NCI-H2196 (cell line): Measurements from ENCODE around the gene TMEM190.
"Not testable (repeated sequence)": the region's sequence is repeated elsewhere in the genome, so short reads cannot be mapped to it uniquely, and the experiment has no call there.

Experiments
- DNase-seq: peaks from one replicate; lab custom pipeline; 2025; ENCODE audit not compliant: unreplicated experiment; lab: John Stamatoyannopoulos, UW

Gene TMEM190

DNA sequence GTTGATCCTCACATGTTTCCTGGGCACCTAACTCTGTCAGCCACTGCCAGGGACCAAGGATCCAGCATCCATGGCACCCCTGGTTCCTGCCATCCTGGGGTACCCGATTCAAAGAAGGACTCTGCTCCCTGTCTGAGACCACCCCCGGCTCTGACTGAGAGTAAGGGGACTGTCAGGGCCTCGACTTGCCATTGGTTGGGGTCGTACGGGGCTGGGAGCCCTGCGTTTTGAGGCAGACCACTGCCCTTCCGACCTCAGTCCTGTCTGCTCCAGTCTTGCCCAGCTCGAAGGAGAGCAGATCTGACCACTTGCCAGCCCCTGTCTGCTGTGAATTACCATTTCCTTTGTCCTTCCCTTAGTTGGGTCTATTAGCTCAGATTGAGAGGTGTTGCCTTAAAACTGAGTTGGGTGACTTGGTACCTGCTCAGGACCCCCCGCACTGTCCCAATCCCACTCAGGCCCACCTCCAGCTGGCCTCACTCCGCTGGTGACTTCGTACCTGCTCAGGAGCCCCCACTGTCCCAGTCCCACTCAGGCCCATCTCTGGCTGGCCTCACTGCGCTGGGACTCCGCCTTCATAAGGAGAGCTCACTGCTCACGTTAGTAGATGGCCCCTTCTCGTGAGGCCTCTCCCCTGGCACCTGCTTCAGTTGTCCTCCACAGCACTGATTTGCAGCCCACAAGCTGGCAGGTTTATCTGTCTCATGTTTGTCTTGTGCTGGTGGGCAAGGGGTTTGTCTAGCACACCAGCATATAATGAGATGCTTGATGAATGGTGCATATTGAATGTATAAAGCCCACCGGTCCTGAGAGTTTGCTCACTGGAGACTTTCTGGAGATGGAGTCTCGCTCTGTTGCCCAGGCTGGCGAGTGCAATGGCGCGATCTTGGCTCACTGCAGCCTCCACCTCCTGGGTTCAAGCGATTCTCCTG is 13.0 kb downstream of the TMEM190 start:
- DNase-seq: no peak

- no peak for DNase-seq
Observed at GRCh38 chr19:55390461-55390880, 13.8 kb downstream of the TMEM190 start.

DNA sequence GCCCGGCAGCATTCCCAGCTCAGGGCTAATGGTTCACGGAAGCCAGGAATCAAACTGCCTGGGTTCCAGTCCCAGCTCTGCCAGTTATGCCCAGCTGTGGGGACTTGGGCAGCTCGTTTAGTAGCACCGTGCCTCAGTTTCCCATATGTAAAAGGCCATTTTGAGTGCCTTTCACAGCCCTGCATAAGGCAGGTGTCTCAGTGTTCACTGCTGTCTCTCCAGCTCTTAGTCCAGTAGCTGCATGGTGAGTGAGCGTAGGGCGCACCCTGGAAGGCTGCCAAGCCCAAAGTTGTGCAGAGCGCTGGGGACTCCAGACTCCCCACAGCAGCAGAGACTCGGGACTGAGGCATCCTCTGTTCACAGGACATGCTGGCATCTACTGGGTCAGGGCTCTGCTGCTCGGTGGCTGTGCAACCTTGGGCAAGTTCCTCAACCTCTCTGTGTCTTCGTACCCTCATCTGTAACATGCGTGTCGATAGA is 14.6 kb downstream of the TMEM190 start:
- DNase-seq: no peak

DNA sequence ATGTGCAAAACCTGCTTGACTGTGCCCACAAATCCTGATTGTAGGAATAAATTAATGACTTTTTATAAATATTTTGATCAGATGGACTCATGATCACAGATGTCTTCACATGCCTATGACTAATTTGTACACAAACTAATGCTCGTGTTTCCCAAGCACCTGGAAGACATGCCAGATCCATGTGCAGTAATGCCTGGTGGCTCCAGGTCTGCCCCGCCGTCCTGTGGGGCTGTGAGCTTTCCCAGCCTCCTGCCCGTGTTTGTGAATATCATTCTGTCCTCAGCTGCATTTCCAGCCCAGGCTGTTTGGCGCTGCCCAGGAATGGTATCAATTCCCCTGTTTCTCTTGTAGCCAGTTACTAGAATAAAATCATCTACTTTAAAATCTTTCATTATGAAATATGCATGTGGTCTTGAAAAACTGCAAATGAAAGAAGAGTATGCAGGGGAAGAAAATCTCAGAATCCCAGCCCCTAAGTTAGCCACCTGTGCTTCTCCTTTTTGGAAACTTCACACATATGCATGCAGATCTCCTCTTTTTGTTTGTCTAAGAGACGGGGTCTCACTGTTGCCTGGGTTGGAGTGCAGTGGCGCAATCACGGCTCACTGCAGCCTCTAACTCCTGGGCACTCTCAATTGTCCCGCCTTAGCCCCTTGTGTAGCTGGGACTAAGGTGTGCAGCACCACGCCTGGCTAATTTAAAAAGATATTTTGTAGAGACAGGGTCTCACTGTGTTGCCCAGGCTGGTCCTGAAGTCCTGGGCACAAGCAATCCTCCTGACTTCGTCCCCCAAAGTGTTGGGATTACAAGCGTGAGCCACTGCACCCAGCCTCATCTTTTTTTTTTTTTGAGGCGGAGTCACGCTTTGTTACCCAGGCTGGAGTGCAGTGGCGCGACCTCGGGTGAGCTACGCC is 15.3 kb downstream of the TMEM190 start:
- DNase-seq: no peak

DNA sequence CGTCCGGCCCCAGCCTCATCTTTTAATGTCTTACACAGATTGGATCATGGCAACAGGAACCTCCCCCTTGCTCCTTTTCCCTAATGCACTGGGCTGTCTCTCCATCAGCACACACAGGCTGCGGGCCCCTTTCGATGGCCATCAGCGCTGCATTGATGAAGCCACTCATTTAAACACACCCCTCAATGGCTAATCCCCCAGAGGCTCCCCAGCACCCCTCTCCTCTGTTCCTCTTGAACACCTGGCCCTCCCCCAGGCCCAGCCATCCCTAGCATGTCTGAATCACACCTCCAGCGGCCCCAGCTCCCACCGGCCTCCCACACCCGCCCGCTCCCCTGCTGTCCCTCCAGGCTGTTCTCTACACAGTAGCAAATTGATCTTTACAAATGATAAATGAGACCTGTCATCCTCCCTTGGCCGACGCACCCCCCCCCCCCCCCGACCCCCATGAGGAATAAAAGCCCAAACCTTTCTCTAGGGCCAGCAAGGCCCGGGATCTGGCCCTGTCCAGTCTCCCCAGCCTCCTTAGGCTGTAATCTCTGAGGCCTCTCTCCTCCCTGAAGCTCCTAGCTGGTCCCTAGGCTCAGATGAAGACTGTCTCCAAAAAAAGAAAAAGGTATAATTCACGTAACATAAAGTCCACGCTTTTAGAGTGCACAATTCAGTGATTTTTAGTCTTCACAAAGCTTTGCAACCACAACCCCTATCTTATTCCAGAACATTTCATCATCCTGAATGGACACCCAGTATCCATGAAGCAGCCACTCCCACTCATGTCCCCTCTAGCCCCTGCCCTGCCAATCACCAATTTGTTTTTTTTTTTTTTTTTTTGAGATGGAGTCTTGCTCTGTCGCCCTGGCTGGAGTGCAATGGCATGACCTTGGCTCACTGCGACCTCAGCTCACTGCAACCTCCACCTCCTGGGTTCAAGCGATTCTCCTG is 16.5 kb downstream of the TMEM190 start:
- DNase-seq: no peak

- DNase-seq: no peak
Observed at GRCh38 chr19:55398200-55398925, 21.7 kb downstream of the TMEM190 start.

GRCh38 chr19:55400281-55401087 is 23.9 kb downstream of the TMEM190 start:
- no peak for DNase-seq

DNA sequence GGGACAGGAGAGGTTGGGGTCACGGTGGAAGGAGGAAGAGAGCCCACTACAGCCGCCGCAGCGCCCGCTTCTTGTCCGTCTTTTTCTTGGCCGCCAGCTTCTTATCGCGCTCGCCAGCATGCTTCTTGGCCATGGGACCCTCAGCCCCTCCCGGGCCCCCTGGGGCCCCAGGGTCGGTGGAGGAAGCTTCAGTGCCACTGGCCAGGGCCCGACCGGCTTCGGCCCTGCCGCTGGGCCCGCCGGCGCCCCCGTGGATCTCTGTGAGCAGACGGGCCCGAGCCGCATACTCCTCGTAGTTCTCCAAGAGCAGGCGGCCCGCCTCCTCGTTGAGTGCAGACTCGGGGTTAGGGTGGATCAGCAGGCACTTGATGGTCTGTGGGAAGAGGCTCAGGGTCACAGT is 24.8 kb downstream of the TMEM190 start:
- DNase-seq: not testable (repeated sequence)

GRCh38 chr19:55402509-55402908 is 25.9 kb downstream of the TMEM190 start:
- no peak for DNase-seq

DNA sequence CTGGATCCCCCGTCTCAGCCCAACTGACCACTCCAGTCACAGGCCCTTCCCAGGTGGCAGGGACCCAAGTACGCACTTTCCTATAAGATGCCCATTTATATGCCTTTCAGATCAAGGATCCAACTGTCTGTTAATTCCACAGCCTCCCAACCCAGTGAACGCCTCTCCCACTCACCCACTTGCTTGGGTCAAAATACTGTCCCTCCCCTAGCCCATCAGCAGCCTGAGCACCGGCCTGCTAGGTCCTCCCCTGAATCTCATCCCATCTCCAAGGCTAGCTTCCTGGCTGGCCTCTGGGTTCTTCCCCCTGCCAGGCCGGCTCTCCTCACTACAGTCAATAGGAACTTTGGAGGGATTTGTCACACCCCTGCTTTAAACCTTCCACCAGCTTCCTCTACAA is 29.0 kb downstream of the TMEM190 start:
- DNase-seq: no peak

DNA sequence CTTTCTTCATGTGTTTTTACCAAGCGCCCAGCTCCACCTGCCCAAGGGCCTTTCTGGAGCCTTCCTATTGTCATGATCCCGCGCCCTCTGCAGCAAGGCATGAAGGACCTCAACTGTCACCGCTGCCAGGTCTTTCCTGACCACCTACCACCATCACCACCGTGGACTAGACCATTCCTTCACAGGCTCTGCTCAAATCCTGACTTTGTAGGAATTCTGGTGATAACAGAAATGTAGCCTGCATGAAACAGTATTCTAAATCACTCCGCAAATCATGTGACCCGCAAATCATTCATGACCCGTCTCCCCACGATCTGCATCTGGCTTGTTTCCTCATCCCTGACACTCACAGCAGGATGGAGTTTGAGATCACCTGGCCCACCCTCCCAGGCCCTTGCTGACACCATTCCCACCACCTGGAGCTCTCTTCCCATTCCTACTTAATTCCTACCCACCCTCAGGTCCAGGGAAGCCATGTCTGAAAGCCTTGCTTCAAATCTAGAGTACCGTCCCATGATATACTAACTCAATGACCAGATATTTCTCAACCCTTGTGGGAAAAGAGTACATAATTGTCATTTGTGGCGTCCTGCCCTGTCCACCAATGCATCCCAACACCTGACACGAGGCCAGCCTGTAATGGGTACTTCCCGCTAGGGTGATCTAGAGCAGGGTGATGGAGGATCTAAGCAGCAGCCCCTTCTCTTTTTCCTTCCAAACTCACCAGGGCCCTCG is 29.6 kb downstream of the TMEM190 start:
- no peak for DNase-seq

- DNase-seq: no peak
Observed at GRCh38 chr19:55406826-55407549, 30.4 kb downstream of the TMEM190 start.

DNA sequence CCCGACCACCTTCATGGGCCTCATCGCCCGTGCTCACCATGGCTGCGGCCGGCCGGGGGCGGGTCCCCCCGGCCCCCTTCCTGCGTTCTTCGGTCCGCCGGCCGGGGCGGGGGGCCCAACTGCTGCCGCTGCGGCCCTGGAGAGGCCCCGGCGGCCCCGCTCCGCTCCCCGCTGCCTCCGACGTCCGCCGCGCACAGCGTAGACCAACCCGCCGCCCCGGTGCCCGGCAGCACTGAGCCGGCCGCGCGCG is 30.8 kb downstream of the TMEM190 start, which contains the start of gene UBE2S:
TSS of gene UBE2S (minus strand) at position 239 of the 250 bp plus-strand sequence. CDS start at position 40, 199 bp downstream.
- DNase-seq: not testable (repeated sequence)

DNA sequence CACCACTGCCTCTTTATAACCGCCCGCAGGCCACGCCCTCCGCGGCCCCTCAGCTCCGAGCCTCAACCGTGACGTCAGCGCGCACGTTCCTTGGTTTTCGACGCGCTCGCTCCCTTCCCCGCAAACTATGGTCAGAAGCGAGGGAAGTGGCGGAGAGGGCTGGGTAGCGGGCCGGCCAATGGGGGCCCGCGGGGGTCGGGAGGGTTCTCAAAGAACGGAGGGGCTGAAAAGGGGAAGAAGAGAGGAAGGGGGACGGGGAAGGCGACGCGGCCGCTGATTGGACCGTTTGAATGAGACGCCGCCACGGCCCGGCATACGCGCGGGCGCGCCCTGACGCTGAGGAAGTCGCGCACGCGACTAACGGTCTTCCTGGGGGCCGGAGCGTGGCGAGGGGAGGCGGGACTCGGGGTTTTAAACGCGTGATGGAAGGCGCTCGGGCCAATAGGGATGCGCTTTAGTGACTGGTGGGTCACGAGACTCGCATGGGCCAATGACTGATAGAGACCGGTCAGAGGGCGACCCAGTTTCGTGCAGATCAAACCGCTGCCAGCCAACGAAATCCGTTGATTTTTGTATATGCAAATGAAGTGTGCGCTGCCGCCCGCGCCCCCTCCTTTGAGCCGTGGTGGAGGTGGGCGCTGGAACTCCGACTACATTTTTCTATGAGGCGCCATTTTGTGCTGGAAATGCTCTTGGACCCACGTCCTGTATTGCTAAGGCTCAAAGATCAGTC is 31.3 kb downstream of the TMEM190 start:
- peak; percentile 99 for DNase-seq

DNA sequence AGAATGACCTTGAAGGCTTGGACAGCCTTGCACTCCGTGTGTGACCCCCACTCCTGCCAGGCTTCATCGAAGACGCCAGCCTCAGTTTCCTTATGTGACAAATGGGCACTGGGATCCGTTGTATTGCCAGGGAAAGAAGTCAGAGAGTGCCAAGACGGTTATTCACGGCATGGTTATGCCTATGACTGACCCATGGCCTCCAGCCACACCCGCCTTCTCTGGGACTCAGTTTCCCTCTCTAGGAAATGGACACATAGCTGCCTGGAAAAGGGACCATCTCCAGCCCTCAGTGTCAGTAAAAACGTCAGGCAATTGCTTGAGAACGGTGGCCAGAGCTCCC is 31.9 kb downstream of the TMEM190 start:
- DNase-seq: no peak

GRCh38 chr19:55409179-55409578 is 32.6 kb downstream of the TMEM190 start:
- DNase-seq: not testable (repeated sequence)

DNA sequence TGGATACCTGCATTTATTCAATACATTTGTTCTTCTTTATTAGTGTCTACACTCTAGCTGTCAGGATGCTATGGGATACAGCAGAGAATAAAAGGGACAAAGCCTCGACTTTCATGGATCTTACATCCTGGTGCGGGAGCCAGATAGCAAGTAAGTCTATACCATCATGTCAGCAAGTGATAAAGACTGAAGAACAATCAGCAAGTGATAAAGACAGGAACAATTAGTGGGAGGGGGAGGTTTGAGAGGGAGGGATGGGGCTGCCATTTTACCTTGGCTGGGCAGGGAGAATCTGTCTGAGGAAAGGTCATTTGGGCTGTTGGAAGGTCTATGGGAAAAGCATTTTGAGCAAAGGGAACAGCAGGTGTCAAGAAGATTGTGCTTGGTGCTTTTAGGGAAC is 33.5 kb downstream of the TMEM190 start:
- no peak for DNase-seq
